NCI-H187 (cell line): ENCODE data around the gene RASGRP2.

Experiments used
- DNase-seq, 2 experiments: peaks; one replicate each; lab custom pipeline; 2025; lab: John Stamatoyannopoulos, UW

RASGRP2 gene

GRCh38 chr11:64770120-64770519 is 26.2 kb upstream of the RASGRP2 start:
- no peak for DNase-seq

- DNase-seq = no peak
These were observed 25.3 kb upstream of the RASGRP2 start for GRCh38 chr11:64769283-64769682.

- DNase-seq = no peak
These were observed 24.4 kb upstream of the RASGRP2 start for GRCh38 chr11:64768300-64768694.

GRCh38 chr11:64767344-64768299 is 23.7 kb upstream of the RASGRP2 start:
- no peak for DNase-seq

- no peak for DNase-seq
These were observed 22.9 kb upstream of the RASGRP2 start for GRCh38 chr11:64766881-64767280.

GRCh38 chr11:64765851-64766665 is 22.1 kb upstream of the RASGRP2 start:
- DNase-seq = no peak

- DNase-seq = no peak
These were observed 21.4 kb upstream of the RASGRP2 start for GRCh38 chr11:64765291-64765850.

GRCh38 chr11:64764753-64765152 is 20.8 kb upstream of the RASGRP2 start:
- no peak for DNase-seq

- no peak for DNase-seq
These were observed 20.2 kb upstream of the RASGRP2 start for GRCh38 chr11:64764040-64764611.

GRCh38 chr11:64763526-64764039 is 19.6 kb upstream of the RASGRP2 start:
- DNase-seq = no peak

GRCh38 chr11:64762674-64763525 is 19.0 kb upstream of the RASGRP2 start:
- peak in 1 of 2 experiments; percentile 30 for DNase-seq

GRCh38 chr11:64762277-64762673 is 18.3 kb upstream of the RASGRP2 start:
- DNase-seq = no peak

GRCh38 chr11:64760759-64761420 is 16.9 kb upstream of the RASGRP2 start:
- no peak for DNase-seq

GRCh38 chr11:64759722-64760719 is 16.1 kb upstream of the RASGRP2 start, which contains the start of gene PYGM:
PYGM (minus strand) TSS chr11:64759974; CDS start chr11:64759898, 76 bp downstream.
- DNase-seq = no peak

GRCh38 chr11:64759131-64759721 is 15.3 kb upstream of the RASGRP2 start:
- DNase-seq = no peak

- no peak for DNase-seq
These were observed 14.6 kb upstream of the RASGRP2 start for GRCh38 chr11:64758330-64759079.

GRCh38 chr11:64757549-64758329 is 13.8 kb upstream of the RASGRP2 start:
- DNase-seq = no peak
